Fibroblast of skin of left biceps (primary cell): ENCODE data around the gene PTPN21.

Experiments used
- DNase-seq, 2 experiments: peaks; one replicate each; pipeline ENCODE4 v3.0.0-alpha.2; 2013; ENCODE audit warnings: low read depth in 2 of 2

The PTPN21 gene

DNA sequence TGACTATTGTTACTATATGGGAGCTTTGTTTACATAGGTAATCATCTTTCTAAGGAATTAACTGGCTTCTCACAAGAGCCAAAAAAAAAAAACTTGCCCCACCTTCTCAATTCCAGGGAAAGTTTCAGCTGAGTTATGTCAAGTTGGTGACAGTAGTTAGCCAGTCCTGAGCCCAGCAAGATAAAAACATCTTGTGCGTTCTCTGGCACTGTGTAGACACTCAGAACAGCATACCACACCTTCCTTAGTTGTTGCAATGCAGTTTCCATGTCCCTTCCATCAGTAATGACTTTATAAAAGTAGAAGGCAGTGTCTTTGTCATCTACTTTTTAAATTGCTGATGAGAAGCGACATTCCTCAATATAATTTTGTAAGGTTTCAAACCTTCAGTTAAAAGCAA, 50.2 kb downstream of the PTPN21 start:
- DNase-seq, result no peak

- no peak for DNase-seq
These were observed 50.9 kb downstream of the PTPN21 start for GRCh38 chr14:88503754-88504406.

GRCh38 chr14:88502740-88503139, 52.1 kb downstream of the PTPN21 start:
- DNase-seq, result no peak

GRCh38 chr14:88500611-88501010, 54.2 kb downstream of the PTPN21 start:
- no peak for DNase-seq

DNA sequence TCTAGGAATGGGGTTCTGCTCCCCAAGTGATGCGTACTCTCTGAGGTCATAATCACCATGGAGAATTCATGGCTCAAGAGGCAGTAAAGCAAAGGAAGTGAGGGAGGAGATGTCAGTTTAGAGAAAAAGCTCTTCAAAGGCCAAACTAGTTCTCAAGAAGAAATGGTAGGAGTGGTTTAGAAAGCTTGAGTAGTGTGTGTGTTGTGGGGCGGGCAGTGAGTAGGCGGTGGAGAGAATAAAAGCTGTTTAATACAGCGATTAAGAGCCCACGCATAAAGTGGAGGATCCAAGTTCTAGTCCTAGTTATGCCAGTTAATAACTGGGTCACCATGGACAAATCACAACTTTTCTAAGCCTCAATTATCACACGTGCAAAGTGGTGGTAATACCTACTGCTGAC, 55.6 kb downstream of the PTPN21 start:
- DNase-seq, result no peak

GRCh38 chr14:88496414-88496813, 58.4 kb downstream of the PTPN21 start:
- DNase-seq, result no peak

- DNase-seq, result no peak
These were observed 61.2 kb downstream of the PTPN21 start for GRCh38 chr14:88493392-88494185.

DNA sequence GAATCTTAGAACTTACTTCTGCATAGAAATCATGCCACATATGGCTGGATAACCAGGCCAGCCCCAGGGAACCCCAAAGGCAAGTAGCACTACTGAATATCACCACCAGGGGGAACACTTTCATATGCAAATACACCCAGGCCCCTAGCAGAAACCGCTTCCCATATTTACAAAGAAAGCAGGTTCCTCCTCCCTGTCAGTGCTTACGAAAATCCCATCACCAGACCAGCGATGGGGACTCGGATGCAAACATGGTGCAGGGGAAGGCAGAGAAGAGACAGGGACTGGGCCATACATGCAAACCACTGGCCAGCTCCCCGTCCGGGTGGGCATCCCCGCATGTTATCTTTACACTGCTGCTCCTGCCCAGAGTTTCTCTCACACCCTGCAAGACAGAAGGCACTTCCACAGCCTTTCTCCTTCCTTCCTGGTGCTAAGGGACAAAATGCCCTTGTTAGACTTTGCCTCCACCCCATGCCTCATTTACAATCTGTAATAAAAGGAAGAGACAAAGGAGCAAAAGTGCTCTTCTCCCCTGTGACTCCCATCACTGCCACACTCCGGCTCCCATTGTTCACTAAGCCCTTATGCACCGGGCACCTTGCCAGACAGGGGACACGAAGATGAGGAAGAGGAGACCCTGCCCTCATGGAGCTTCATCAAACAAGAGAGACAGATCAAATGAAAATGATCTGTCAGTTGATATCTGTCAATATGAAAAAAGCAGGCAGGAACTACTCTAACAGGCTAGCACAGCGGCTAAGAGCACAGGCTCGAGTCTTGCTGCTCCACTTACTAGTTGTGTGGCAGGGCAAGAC, 62.3 kb downstream of the PTPN21 start:
- peak; percentile 25 to 43 for DNase-seq

DNA sequence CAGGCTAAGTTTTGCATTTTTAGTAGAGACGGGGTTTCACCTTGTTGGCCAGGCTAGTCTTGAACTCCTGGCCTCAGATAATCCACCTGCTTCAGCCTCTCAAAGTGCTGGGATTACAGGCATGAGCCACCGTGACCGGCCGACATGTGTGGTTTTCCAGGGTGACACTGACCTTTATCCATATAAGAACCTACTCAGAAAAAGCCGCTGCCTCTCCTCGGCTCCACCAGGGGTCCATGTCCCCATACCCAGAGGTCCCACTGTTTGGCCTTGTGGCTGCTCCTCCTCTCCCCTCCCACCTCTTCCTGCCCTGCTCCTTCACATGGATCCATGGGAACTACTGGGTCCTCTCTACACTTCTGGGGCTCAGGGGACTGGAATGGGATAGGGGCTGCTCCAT, 64.6 kb downstream of the PTPN21 start:
- no peak for DNase-seq

DNA sequence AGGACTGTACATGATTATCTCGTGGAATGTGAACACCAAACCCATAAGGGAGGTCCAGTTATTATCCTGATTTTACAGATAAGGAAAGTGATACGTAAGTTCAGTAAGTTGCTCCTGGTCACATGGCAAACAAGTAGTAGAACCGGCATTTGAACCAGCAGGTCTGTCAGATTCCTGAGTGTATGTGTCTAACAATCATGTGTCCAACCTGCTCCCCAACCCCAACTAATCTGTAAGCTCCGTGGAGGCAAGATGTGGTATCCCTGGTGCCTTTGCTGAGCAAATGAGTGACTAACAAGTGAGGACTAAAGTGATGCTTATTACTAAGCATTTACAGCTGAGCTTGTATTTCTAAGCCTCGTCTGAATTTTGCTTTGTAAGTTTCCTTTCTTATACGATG, 65.9 kb downstream of the PTPN21 start:
- no peak for DNase-seq

GRCh38 chr14:88488081-88488480, 66.7 kb downstream of the PTPN21 start:
- DNase-seq, result no peak

DNA sequence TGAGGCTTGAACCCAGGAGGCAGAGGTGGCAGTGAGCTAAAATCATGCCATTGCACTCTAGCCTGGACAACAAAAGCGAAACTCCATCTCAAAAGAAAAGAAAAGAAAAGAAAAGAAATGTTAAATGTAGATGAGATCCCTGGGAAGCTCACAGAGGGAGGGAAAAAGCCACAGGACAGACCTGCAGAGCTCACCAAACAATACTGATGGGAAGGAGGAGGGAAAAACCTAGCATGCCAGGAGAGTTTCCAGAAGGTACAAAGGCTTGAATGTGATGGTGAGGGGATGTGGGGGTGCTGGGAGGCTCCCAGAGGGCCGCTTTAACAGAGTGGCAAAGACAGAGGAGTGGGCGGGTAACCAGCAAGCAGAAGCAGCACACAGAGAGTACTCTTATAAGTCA, 72.3 kb downstream of the PTPN21 start:
- DNase-seq, result no peak

DNA sequence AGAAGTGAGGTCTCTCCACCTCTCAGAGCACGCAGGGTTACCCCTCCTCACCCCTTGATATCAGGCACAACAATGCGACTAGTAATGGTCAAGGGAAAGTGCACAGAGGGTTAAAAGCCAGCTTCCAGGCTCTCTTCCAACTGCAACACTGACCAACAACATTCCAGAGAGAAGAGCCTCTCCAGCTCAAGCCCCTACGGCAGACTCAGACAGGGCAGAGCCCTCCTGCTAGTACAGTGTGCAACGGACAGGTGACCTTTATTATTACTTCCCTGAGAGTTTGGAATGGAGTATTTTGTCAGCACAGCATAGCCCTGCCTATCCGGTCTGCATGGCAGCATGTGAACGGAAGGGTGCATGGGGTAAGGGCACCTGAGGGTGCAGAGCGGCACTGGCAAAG, 73.0 kb downstream of the PTPN21 start:
- DNase-seq, result no peak

DNA sequence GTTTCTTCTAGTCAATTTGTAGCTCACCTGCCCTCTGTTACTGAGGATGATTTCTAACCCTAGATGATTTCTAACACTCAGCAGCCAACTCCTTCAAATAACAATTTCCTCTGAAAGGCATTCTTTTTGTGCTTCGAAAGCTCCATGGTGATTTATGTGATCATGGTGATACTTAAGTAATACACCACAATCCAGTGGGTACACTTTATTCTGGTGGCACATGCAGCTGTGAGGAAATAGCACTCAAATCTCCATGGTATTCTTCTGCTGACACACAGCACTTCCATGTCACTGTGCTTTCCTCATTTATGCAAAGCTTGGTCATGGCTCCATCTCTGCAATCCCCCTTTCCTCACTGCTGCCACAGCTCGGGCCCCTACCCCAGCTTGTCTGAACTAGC, 73.7 kb downstream of the PTPN21 start:
- DNase-seq, result no peak

GRCh38 chr14:88479574-88479987, 75.2 kb downstream of the PTPN21 start:
- no peak for DNase-seq

DNA sequence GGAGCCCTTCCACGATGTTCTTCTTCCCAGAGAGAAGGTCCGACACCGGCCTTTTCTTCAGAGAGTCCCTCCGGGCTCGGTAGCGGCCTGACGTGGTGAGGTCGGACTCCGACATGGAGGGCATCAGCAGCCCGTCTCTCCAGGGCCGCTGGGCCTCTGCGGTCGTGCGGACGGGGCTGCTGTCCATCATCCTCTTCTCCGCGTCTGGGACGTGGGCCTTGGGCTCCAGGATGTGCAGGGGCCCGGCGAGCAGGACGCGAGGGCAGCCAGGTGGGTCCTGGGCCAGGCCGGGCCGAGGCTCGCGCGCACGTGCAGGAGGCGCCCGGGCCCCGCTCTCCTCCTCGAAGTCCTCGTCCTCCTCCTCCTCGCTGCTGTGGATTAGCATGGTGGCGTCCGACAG, 75.9 kb downstream of the PTPN21 start:
- no peak for DNase-seq

DNA sequence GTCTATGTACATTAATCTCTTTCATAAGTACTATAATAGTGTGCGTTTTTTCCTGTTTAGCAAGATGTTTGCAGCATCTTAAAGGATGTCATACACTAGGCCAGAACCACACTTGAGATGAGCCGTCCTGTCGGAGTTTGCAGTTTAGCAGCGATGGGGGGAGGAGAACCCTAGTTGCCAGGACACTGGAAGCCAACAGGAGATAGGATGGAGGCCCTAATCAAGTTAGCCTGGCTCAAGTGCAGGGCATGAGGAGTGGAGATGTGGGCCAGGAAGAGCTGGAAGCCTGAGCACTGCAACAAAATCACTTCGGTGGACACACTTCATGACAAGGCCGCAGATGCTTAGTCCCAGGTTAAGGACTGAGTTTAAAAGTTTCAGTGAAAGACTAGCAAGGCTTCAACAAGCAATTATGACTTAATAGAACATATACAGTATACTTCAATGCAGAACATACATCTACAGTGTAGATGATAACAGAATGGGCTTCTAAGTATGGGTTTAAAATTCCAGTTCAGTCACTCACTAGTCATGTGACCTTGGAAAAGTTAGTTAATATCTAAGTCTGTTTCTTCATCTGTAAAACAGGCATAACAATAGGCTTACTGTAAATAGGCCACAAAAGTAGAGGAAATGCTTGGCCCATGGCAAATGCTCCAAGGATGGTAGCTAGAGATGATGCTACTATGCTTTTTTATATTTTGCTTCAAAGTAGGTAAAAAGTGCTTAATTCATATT, 77.1 kb downstream of the PTPN21 start:
- no peak for DNase-seq

DNA sequence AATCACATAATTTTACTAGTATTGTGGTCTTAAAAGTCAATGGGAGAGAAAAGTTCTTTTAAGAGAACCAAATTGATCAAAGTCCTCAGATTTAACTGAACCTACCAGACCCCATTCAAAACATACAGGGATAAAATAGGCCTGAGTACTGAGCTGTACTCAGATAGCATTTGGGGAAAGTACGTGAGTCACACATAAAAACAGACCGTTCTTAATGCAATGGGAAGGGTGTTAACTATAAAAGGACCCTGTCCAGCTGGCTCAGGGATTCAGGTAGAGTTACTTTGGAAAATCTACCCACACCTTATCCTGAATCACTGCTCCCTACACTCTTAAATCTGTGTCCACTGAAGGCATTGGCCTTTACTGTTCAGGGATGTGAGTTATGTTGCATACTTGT, 78.0 kb downstream of the PTPN21 start:
- DNase-seq, result no peak

- no peak for DNase-seq
These were observed 78.5 kb downstream of the PTPN21 start for GRCh38 chr14:88476214-88476774.

DNA sequence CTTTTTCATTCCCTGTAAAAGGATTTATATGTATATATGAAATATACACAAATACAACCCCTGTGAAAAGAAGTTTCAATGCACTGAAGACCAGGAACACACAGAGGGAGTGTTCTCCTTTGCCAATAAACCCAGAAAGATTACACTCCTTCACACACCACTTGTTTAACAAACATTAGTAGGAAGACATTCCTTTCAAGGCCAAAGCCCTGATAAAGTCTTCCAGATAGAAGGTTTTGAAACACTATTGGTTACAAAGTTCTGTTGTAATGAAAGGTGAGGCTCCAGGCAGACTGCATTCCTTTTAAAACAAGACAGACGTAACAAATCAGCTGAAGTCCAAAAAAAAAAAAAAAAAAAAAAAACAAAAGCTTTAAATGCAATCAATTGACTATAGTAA, 81.0 kb downstream of the PTPN21 start:
- DNase-seq, result no peak

GRCh38 chr14:88470542-88471440, 84.0 kb downstream of the PTPN21 start:
- no peak for DNase-seq
